ENCODE measurements around the gene PLA2G7.

DNA sequence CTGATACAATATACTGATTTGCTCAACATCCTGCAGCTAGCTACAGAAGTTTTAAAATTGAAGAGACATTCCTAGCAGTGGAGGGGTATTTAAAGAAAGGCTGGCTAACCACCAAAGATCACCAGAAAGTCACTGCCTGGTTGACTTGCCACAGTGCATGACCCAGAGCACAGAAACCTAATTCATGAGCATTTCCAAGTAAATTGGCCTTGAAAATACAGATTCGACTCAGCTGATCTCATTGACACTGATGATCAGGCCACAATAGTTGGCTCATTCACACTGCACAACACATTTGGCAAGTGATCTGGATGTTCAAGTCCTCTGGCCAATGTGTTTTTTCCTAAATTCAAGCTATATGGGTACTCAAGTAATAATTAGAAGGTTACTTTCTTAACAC, 60.8 kb downstream of the PLA2G7 start:
- TF ChIP-seq, protein P1, sequence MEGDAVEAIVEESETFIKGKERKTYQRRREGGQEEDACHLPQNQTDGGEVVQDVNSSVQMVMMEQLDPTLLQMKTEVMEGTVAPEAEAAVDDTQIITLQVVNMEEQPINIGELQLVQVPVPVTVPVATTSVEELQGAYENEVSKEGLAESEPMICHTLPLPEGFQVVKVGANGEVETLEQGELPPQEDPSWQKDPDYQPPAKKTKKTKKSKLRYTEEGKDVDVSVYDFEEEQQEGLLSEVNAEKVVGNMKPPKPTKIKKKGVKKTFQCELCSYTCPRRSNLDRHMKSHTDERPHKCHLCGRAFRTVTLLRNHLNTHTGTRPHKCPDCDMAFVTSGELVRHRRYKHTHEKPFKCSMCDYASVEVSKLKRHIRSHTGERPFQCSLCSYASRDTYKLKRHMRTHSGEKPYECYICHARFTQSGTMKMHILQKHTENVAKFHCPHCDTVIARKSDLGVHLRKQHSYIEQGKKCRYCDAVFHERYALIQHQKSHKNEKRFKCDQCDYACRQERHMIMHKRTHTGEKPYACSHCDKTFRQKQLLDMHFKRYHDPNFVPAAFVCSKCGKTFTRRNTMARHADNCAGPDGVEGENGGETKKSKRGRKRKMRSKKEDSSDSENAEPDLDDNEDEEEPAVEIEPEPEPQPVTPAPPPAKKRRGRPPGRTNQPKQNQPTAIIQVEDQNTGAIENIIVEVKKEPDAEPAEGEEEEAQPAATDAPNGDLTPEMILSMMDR (optimal IDR thresholded peaks at IDR 0.05 in 1 of 3, IDR thresholded peaks at IDR 0.05 in 1 of 3, conservative IDR thresholded peaks at IDR 0.05 in 1 of 3; ENCODE audit: extremely low read depth in 1 of 3, insufficient read depth in 2 of 3, low read length in 3 of 3): no peak
- no peak for TF ChIP-seq EZH2 (IDR thresholded peaks at IDR 0.05; ENCODE audit: low read length)

Measured in keratinocyte (primary cell).